Keratinocyte (primary cell): ENCODE data around the gene MC2R. TPM values are rescaled to one million over a fixed set of nuclear protein-coding genes. Genes with fewer than 3 reads are reported as not detected.

Source experiments
- DNase-seq: peaks from one replicate; pipeline ENCODE4 v3.0.0-alpha.2; 2011; ENCODE audit warnings: low read depth, missing footprints, low spot score
- FAIRE-seq: peaks from 2 replicates; lab custom pipeline; 2011; peaks lifted over from hg19 to GRCh38; lab: Jason Lieb, UNC
- H2AFZ ChIP-seq: 2 replicates; pipeline ENCODE4 v1.6.0; 2012; ENCODE audit warnings: low read length, control low read depth, inconsistent platforms; ENCODE audit not compliant: control insufficient read depth
- H3K27ac ChIP-seq: 2 replicates; pipeline ENCODE4 v1.5.1; 2011; ENCODE audit warnings: low read length; ENCODE audit not compliant: control insufficient read depth, insufficient read depth
- H3K27me3 ChIP-seq: 3 replicates; pipeline ENCODE4 v1.6.0; 2011; ENCODE audit warnings: low read length; ENCODE audit not compliant: control insufficient read depth, insufficient read depth; ENCODE audit errors: extremely low read depth
- H3K36me3 ChIP-seq, 2 experiments: 2 replicates in 1 of 2; 3 replicates in 1 of 2; pipeline ENCODE4 v1.5.1; 2011; ENCODE audit warnings: low read length in 2 of 2, mild to moderate bottlenecking in 1 of 2; ENCODE audit not compliant: control insufficient read depth in 2 of 2, insufficient read depth in 2 of 2; ENCODE audit errors: extremely low read depth in 1 of 2
- H3K4me1 ChIP-seq: 3 replicates; pipeline ENCODE4 v1.5.1; 2011; ENCODE audit warnings: low read length; ENCODE audit not compliant: control insufficient read depth, insufficient read depth; ENCODE audit errors: extremely low read depth
- H3K4me2 ChIP-seq: 3 replicates; pipeline ENCODE4 v1.6.0; 2011; ENCODE audit warnings: low read depth, low read length; ENCODE audit not compliant: control insufficient read depth, insufficient read depth; ENCODE audit errors: extremely low read depth
- H3K4me3 ChIP-seq, 3 experiments: fragments of 200-600 bp in 1 of 3; sonication (generic) in 1 of 3; 2 replicates in 2 of 3; 3 replicates in 1 of 3; pipeline ENCODE4 v1.5.1; 2011 to 2016; ENCODE audit warnings: low read length in 3 of 3, mild to moderate bottlenecking in 3 of 3, control low read depth in 2 of 3, inconsistent platforms in 1 of 3, low read depth in 1 of 3, mixed read lengths in 1 of 3, mixed run types in 1 of 3, moderate library complexity in 1 of 3; ENCODE audit not compliant: control insufficient read depth in 2 of 3, insufficient read depth in 2 of 3; ENCODE audit errors: extremely low read depth in 1 of 3
- H3K79me2 ChIP-seq: 2 replicates; pipeline ENCODE4 v1.6.0; 2012; ENCODE audit warnings: low read length; ENCODE audit not compliant: control insufficient read depth, insufficient read depth
- H3K9ac ChIP-seq: 3 replicates; pipeline ENCODE4 v1.6.0; 2011; ENCODE audit warnings: low read length; ENCODE audit not compliant: control insufficient read depth, insufficient read depth; ENCODE audit errors: extremely low read depth
- H3K9me1 ChIP-seq: 3 replicates; pipeline ENCODE4 v1.6.0; 2011; ENCODE audit warnings: low read length; ENCODE audit not compliant: control insufficient read depth, insufficient read depth; ENCODE audit errors: extremely low read depth
- H3K9me3 ChIP-seq: 2 replicates; pipeline ENCODE4 v1.5.1; 2012; ENCODE audit warnings: low read depth, low read length; ENCODE audit not compliant: control insufficient read depth
- H4K20me1 ChIP-seq: 3 replicates; pipeline ENCODE4 v1.6.0; 2011; ENCODE audit warnings: low read length; ENCODE audit not compliant: control insufficient read depth, insufficient read depth; ENCODE audit errors: extremely low read depth
- EZH2 ChIP-seq: IDR thresholded peaks from one replicate; pipeline ENCODE4 v1.6.1; 2012; ENCODE audit warnings: inconsistent platforms, mild to moderate bottlenecking, low read length, moderate library complexity
- dilution Hi-C: fragments of 300-500 bp; cut with MboI; formaldehyde crosslinking; loops from one replicate; pipeline ENCODE4 v1.7.0; 2020; ENCODE audit warnings: low sequenced_read_pairs; ENCODE audit not compliant: extremely low pct_ligation_motif_present
- polyA plus RNA-seq, 5 experiments: library from polyadenylated mRNA; depleted of rRNA in 3 of 5; stranded (reverse) in 3 of 5; stranded (forward) in 1 of 5; unstranded in 1 of 5; fragments of >200 nt; gene quantifications; 1 replicate in 1 of 5; 2 replicates in 3 of 5; 3 replicates in 1 of 5; pipeline versions ENCODE4 v1.2.1 to v1.2.3, GENCODE V29; 2011 to 2012; ENCODE audit warnings: missing spikeins in 2 of 5, low read depth in 1 of 5, low replicate concordance in 1 of 5
- TF ChIP-seq, protein P1 (sequence below), 3 experiments: IDR thresholded peaks in 1 of 3; conservative IDR thresholded peaks in 1 of 3; optimal IDR thresholded peaks in 1 of 3; 2 replicates in 2 of 3; 3 replicates in 1 of 3; pipeline versions ENCODE3 to v1.5.1; 2011; ENCODE audit warnings: low read length in 3 of 3, mild to moderate bottlenecking in 3 of 3, moderate library complexity in 2 of 3, control low read depth in 1 of 3, inconsistent platforms in 1 of 3; ENCODE audit not compliant: insufficient read depth in 2 of 3; ENCODE audit errors: extremely low read depth in 1 of 3

The MC2R gene
- polyA plus RNA-seq, 1 donor (not counting 4 experiments of a cell fraction or from before 2014, with no cell fraction given) = not detected

DNA sequence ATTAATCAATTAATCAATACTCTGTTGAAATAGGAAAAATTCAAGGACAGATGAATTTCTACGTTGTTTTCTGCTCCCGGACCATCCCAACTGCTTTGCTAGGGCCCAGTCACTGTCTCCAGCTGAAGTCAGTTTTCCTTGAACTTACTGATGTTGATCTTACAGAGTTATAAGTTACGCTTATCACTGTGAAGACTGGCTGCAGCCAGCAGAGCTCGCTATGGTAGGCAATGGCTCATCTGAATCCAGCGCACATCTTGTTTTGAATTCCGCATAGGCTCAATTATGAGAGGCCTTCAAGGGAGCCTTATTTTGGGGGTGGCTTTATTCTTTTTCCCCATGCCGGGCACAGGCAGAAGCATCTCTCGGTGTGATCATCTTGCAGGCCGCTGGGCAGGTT, 2.7 kb downstream of the MC2R start:
- no peak for FAIRE-seq
- no peak overlapping the region for H3K4me3 ChIP-seq
- dilution Hi-C loops = no loop called here

DNA sequence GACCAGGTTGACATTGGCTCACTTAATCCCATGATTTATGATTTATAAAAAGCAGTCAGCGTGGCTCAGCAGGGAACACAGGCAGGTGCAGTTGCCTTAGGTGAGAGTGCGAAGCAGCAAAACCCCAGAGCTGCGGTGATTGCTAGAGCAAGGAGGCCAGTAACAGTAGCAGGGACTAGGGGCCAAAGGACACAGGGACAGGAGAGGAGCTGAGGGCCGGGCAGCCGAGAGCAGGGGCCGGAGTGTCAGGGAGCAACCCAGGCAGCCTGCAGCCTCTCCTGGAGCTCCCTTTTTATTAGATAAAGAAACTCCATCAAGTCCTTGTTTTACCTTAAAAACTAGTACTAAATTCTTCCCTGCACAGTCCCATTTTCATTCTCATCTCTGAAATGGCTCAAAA, 4.3 kb downstream of the MC2R start:
- TF ChIP-seq EZH2 = no peak
- TF ChIP-seq, protein P1, sequence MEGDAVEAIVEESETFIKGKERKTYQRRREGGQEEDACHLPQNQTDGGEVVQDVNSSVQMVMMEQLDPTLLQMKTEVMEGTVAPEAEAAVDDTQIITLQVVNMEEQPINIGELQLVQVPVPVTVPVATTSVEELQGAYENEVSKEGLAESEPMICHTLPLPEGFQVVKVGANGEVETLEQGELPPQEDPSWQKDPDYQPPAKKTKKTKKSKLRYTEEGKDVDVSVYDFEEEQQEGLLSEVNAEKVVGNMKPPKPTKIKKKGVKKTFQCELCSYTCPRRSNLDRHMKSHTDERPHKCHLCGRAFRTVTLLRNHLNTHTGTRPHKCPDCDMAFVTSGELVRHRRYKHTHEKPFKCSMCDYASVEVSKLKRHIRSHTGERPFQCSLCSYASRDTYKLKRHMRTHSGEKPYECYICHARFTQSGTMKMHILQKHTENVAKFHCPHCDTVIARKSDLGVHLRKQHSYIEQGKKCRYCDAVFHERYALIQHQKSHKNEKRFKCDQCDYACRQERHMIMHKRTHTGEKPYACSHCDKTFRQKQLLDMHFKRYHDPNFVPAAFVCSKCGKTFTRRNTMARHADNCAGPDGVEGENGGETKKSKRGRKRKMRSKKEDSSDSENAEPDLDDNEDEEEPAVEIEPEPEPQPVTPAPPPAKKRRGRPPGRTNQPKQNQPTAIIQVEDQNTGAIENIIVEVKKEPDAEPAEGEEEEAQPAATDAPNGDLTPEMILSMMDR (optimal IDR thresholded peaks at IDR 0.05 in 1 of 3, IDR thresholded peaks at IDR 0.05 in 1 of 3, conservative IDR thresholded peaks at IDR 0.05 in 1 of 3; ENCODE audit: extremely low read depth in 1 of 3, insufficient read depth in 2 of 3, low read length in 3 of 3) = no peak
- H3K4me3 ChIP-seq = no peak overlapping the region
- no peak overlapping the region for H2AFZ ChIP-seq
- no peak overlapping the region for H3K4me2 ChIP-seq
- FAIRE-seq (no peak), DNase-seq (no peak)
- dilution Hi-C loops = no loop called here
- H3K27me3 ChIP-seq = no peaks in the 10 kb centered on the region
- H3K9me1 ChIP-seq = no peaks in the 10 kb centered on the region
- no peaks in the 10 kb centered on the region for H3K9me3 ChIP-seq
- no peak overlapping the region for H3K9ac ChIP-seq
- no peaks in the 10 kb centered on the region for H3K4me1 ChIP-seq
- no peaks in the 10 kb centered on the region for H3K36me3 ChIP-seq
- no peaks in the 10 kb centered on the region for H3K79me2 ChIP-seq
- no peak overlapping the region for H3K27ac ChIP-seq
- no peaks in the 10 kb centered on the region for H4K20me1 ChIP-seq

More for the DNA sequence above, 2.7 kb downstream of the MC2R start:
- no peak overlapping the region for H3K27ac ChIP-seq
- H2AFZ ChIP-seq = no peak overlapping the region
- H3K9me3 ChIP-seq = no peaks in the 10 kb centered on the region
- no peaks in the 10 kb centered on the region for H3K9me1 ChIP-seq
- H3K79me2 ChIP-seq = no peaks in the 10 kb centered on the region
- no peak for DNase-seq
- no peak overlapping the region for H3K4me2 ChIP-seq
- H3K36me3 ChIP-seq = no peaks in the 10 kb centered on the region
- no peaks in the 10 kb centered on the region for H4K20me1 ChIP-seq
- no peaks in the 10 kb centered on the region for H3K27me3 ChIP-seq
- no peak overlapping the region for H3K9ac ChIP-seq
- TF ChIP-seq EZH2 = no peak
- TF ChIP-seq, protein P1 (optimal IDR thresholded peaks at IDR 0.05 in 1 of 3, IDR thresholded peaks at IDR 0.05 in 1 of 3, conservative IDR thresholded peaks at IDR 0.05 in 1 of 3; ENCODE audit: extremely low read depth in 1 of 3, insufficient read depth in 2 of 3, low read length in 3 of 3) = no peak
- no peaks in the 10 kb centered on the region for H3K4me1 ChIP-seq
